ENCODE data around the gene GKN2. TPM values are rescaled to one million over a fixed set of nuclear protein-coding genes. Genes with fewer than 3 reads are reported as not detected.
A peak's percentile ranks its signal among the peaks of the same experiment; 100 is the strongest.

GKN2 gene
- total and polyA plus RNA-seq, 4 donors = 9.1 TPM; not detected in 3

- TF ChIP-seq YY1 (IDR thresholded peaks at IDR 0.05) = no peak
- TF ChIP-seq MAX (IDR thresholded peaks at IDR 0.05) = no peak
- no peak for TF ChIP-seq ZBTB33 (IDR thresholded peaks at IDR 0.05)
- no peak for TF ChIP-seq FOXA1 (IDR thresholded peaks at IDR 0.05)
- TF ChIP-seq NR2F2 (IDR thresholded peaks at IDR 0.05) = no peak
- TF ChIP-seq HNF4G (IDR thresholded peaks at IDR 0.05) = no peak
- TF ChIP-seq HNF4A (conservative IDR thresholded peaks at IDR 0.05) = no peak
- TF ChIP-seq SP1 (IDR thresholded peaks at IDR 0.05) = no peak
- no peak for TF ChIP-seq GABPA (IDR thresholded peaks at IDR 0.05 in 1 of 2, conservative IDR thresholded peaks at IDR 0.05 in 1 of 2)
- no peak for TF ChIP-seq CTCF (IDR thresholded peaks at IDR 0.05; ENCODE audit: low read depth, low read length, missing input control)
- no peak for TF ChIP-seq EGR1 (IDR thresholded peaks at IDR 0.05; ENCODE audit: low read depth in 2 of 2)
- no peak for TF ChIP-seq TAF1 (conservative IDR thresholded peaks at IDR 0.05)
- no peak for TF ChIP-seq FOXA2 (IDR thresholded peaks at IDR 0.05)
- H3K9me3 ChIP-seq (ENCODE audit: control insufficient read depth in 4 of 4, low read length in 3 of 4) = no peaks in the 10 kb centered on the region
- H3K36me3 ChIP-seq (ENCODE audit: control insufficient read depth in 4 of 4, insufficient read depth in 3 of 4, low read depth in 1 of 4, low read length in 3 of 4) = no peaks in the 10 kb centered on the region
- WGBS = 82% methylated on average over 4 of the region's 4 CpGs
- no peak overlapping the region for H3K27ac ChIP-seq (ENCODE audit: low read depth in 1 of 2, low read length in 2 of 2)
- H3K27me3 ChIP-seq (ENCODE audit: control insufficient read depth in 4 of 4, insufficient read depth in 4 of 4, low read length in 3 of 4) = peaks cover 0 to 3% (median 0%) of the 10 kb centered on the region in 4 donors
- no peak overlapping the region for H3K4me3 ChIP-seq (ENCODE audit: low read depth in 1 of 3, low read length in 3 of 3)
- H3K4me1 ChIP-seq (ENCODE audit: control insufficient read depth in 4 of 4, insufficient read depth in 4 of 4, low read length in 3 of 4) = no peaks in the 10 kb centered on the region
- DNase-seq (ENCODE audit: low spot score) = no peak
- no peak overlapping the region for H3K9ac ChIP-seq (ENCODE audit: low read depth in 1 of 2, low read length in 2 of 2)
Observed at GRCh38 chr2:68926796-68927195, 25.9 kb downstream of the GKN2 start.

GRCh38 chr2:68925295-68925896 is 27.3 kb downstream of the GKN2 start:
- Histone ChIP-seq H3K4me1 (ENCODE audit: control insufficient read depth in 4 of 4, insufficient read depth in 4 of 4, low read length in 3 of 4) (peaks cover 0 to 7% (median 4%) of the 10 kb centered on the region in 4 donors), H3K4me3 (ENCODE audit: low read depth in 1 of 3, low read length in 3 of 3) (no peak overlapping the region), H3K36me3 (ENCODE audit: control insufficient read depth in 4 of 4, insufficient read depth in 3 of 4, low read depth in 1 of 4, low read length in 3 of 4) (no peaks in the 10 kb centered on the region), H3K27me3 (ENCODE audit: control insufficient read depth in 4 of 4, insufficient read depth in 4 of 4, low read length in 3 of 4) (peaks cover 0 to 3% (median 0%) of the 10 kb centered on the region in 4 donors), H3K9me3 (ENCODE audit: control insufficient read depth in 4 of 4, low read length in 3 of 4) (no peaks in the 10 kb centered on the region), H3K27ac (ENCODE audit: low read depth in 1 of 2, low read length in 2 of 2) (no peak overlapping the region), H3K9ac (ENCODE audit: low read depth in 1 of 2, low read length in 2 of 2) (no peak overlapping the region)
- DNase-seq (ENCODE audit: low spot score) = no peak
- 40% methylated on average over 9 of the region's 9 CpGs for WGBS
- peak; percentile 96 for TF ChIP-seq CTCF (IDR thresholded peaks at IDR 0.05; ENCODE audit: low read depth, low read length, missing input control)
- no peak for TF ChIP-seq FOXA1 (IDR thresholded peaks at IDR 0.05)
- TF ChIP-seq YY1 (IDR thresholded peaks at IDR 0.05) = no peak
- peak; percentile 94 for TF ChIP-seq RAD21 (IDR thresholded peaks at IDR 0.05)
